Stimulated activated memory B cell treated with anti-CD40 and anti-IgM and Interleukin-4, amounts not matched to agents 10 μg/mL and 1 μg/mL and 100 μg/mL, for 72 hours (primary cell): ENCODE measurements around the gene PLS3.
"Not testable (repeated sequence)": the region's sequence is repeated elsewhere in the genome, so short reads cannot be mapped to it uniquely, and the experiment has no call there.

Experiments
- ATAC-seq: fragments of 150-1000 bp; cut with Tn5 transposase; 2 replicates; pipeline ENCODE4 v1.10.0; 2021
- H3K27ac Mint-ChIP-seq: one replicate; pipeline ENCODE4 v1.8.0; 2022; ENCODE audit warnings: mild to moderate bottlenecking, mixed read lengths
- H3K27me3 Mint-ChIP-seq: one replicate; pipeline ENCODE4 v1.8.0; 2022; ENCODE audit warnings: mixed read lengths
- H3K36me3 Mint-ChIP-seq: one replicate; pipeline ENCODE4 v1.8.0; 2022; ENCODE audit warnings: mixed read lengths
- H3K4me1 Mint-ChIP-seq: one replicate; pipeline ENCODE4 v1.8.0; 2022; ENCODE audit warnings: mixed read lengths
- H3K4me3 Mint-ChIP-seq: one replicate; pipeline ENCODE4 v1.8.0; 2022; ENCODE audit warnings: mild to moderate bottlenecking, moderate library complexity, mixed read lengths
- H3K9me3 Mint-ChIP-seq: one replicate; pipeline ENCODE4 v1.8.0; 2022; ENCODE audit warnings: mixed read lengths

PLS3 gene

DNA sequence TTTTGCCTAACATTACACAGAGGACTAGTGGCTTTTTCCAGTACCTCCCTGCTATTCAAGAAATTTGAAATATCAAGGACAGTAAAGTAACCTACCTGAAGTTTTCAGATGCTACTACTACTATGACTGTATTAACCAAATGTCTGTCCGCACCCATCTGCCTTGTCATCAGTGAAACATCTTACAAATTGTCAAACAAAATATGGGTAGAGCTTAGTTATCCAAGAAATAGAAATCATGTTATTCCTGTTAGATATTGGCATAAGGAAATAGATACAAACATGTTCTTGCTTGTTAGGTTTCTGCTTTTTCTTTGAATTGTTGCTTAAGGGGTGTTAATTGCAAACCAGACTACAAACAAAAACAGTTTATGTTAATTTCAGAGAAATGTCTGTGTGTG lies 63.9 kb downstream of the PLS3 start:
- Mint-ChIP-seq H3K4me3 (no peak overlapping the region), H3K36me3 (no peaks in the 10 kb centered on the region), H3K4me1 (no peaks in the 10 kb centered on the region), H3K27ac (no peak overlapping the region), H3K9me3 (no peaks in the 10 kb centered on the region), H3K27me3 (no peaks in the 10 kb centered on the region)
- ATAC-seq = no peak

DNA sequence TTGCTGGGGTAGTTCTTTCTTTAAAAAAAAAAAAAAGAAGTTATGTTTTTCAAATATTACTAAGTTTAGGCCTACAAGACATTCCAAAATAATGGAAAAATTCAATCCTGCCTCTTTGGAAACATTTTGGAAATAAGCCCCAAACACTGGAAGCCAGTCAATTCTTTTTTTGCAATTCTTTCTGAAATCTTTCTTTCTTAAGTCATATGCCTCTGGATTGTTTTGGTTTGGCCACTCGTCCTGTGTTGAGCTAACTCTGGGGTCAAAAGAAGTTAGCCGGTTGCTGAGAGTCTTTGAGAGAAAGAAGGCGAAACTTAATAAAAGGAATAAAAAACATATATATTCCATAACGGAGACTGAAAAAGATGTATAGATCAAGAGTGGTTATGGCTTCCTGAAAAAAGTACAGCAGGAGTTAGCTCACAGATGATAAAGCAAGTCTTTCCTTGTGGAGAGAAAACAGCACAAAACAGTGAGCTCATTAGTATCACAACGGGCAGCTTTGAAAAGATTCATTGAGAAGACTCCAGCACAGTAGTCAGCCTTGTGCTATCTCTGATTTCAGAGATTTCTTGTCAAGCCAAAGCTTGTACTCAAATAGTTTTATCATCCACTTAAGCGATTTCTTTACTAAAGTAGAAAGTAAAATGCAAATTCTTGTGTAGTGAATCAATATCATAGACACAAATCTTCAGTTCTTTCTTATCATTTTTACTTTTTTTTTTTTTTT lies 64.8 kb downstream of the PLS3 start:
- Mint-ChIP-seq H3K4me3 (no peak overlapping the region), H3K9me3 (no peaks in the 10 kb centered on the region), H3K27ac (no peak overlapping the region), H3K4me1 (no peaks in the 10 kb centered on the region), H3K36me3 (no peaks in the 10 kb centered on the region), H3K27me3 (no peaks in the 10 kb centered on the region)
- no peak for ATAC-seq

DNA sequence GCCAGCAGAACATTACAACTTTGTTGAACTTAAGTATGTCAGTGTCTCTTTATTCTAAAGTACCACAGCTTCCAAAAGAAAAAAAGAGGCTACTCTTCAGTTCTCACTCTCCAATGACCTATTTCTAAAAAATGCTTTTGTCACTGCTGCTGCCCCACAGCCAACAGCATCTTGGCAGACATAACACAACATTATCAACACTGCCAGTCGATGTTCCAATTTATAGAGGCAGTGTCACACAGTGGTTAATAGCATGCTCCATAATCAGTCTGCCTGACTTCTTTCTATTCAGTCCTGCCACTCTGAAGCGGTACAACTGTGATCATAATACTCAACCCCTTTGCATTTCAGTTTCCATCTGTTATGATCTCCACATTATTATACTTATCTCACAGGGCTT lies 69.2 kb downstream of the PLS3 start:
- no peaks in the 10 kb centered on the region for H3K27me3 Mint-ChIP-seq
- H3K36me3 Mint-ChIP-seq = no peaks in the 10 kb centered on the region
- no peak for ATAC-seq
- H3K9me3 Mint-ChIP-seq = no peaks in the 10 kb centered on the region
- no peak overlapping the region for H3K27ac Mint-ChIP-seq
- H3K4me1 Mint-ChIP-seq = no peaks in the 10 kb centered on the region
- H3K4me3 Mint-ChIP-seq = no peak overlapping the region

DNA sequence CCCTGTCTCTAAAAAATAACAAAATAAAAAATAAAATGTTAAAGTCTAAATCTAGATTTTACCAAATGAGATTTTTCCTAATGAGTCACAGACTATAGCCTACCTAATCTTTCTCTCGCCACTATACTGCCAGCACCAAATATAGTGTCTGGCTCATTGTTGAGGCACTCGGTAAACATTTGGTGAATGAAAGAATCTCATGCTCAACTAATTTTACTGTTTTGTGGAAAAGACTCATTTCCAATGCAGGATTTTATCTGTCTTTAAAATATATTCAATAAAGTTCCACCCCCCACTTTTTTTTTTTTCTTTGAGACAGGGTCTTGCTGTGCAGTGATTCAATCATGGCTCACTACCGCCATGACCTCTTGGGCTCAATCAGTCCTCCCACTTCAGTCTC lies 71.5 kb downstream of the PLS3 start:
- H3K9me3 Mint-ChIP-seq = no peaks in the 10 kb centered on the region
- no peaks in the 10 kb centered on the region for H3K27me3 Mint-ChIP-seq
- H3K36me3 Mint-ChIP-seq = no peaks in the 10 kb centered on the region
- H3K27ac Mint-ChIP-seq = no peak overlapping the region
- no peak overlapping the region for H3K4me3 Mint-ChIP-seq
- H3K4me1 Mint-ChIP-seq = no peaks in the 10 kb centered on the region
- no peak for ATAC-seq

DNA sequence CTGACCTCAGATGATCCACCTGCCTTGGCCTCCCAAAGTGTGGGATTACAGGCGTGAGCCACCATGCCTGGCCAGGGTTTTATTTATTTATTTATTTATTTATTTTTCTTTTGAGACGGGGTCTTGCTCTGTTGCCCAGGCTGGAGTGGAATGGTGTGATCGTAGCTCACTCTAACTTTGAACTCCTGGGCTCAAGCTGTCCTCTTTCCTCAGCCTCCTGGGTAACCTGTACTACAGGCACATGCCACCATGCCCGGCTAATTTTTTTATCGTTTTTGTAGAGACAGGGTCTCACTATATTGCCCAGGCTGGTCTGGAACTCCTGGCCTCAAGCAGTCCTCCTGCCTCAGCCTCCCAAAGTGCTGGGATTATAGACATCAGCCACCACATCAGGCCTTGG lies 72.4 kb downstream of the PLS3 start:
- H3K4me1 Mint-ChIP-seq, H3K9me3 Mint-ChIP-seq, H3K36me3 Mint-ChIP-seq, H3K27ac Mint-ChIP-seq, H3K27me3 Mint-ChIP-seq, ATAC-seq, H3K4me3 Mint-ChIP-seq: not testable (repeated sequence)

DNA sequence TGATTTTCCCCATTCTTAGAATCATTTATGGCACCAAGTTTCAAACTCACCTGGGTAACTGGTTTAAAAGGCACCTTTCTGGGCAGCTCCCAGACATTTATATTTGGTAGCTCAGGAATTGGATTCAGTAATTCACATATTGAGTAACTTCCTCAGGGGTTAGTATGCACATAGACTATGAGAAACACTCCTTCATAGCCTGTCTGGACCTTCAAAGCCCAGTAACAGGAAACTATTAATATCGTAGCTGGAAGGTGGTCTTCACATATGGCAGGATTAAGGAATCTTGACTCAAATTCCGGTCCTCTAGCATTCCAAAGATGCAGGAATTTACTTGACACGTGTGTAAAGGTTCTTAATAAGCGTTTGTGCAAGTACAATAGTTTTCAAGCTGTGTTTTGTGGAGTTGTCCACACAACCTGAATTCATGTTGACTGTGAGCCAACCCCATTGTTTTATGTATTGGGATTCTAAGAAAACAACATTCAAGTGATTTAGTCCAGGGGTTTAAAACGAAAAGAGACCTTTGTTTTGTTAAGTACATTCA lies 78.4 kb downstream of the PLS3 start:
- no peaks in the 10 kb centered on the region for H3K4me1 Mint-ChIP-seq
- no peak overlapping the region for H3K4me3 Mint-ChIP-seq
- H3K36me3 Mint-ChIP-seq = no peaks in the 10 kb centered on the region
- H3K27ac Mint-ChIP-seq = no peak overlapping the region
- H3K9me3 Mint-ChIP-seq = no peaks in the 10 kb centered on the region
- no peaks in the 10 kb centered on the region for H3K27me3 Mint-ChIP-seq
- ATAC-seq = no peak

DNA sequence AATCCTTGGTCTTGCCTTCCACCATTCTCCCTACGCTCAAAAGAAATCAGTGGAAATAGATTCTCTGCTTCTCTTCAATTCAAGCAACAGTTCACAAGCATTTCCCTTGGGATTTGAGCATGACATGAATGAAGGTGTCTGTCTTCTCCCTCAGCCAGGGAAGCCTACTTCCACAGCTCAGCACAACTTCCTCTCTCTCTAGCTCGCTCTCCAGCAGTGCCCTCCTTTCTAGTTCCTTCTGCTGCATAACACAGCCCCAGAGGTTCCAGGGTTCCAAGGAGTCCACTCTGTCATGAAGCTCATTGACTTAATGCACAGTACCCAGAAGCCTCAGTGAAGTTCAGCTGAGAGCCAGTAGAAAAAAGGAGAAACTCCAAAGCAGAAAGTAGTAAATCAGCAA lies 81.3 kb downstream of the PLS3 start:
- no peak for ATAC-seq
- no peak overlapping the region for H3K27ac Mint-ChIP-seq
- no peaks in the 10 kb centered on the region for H3K36me3 Mint-ChIP-seq
- H3K27me3 Mint-ChIP-seq = no peaks in the 10 kb centered on the region
- H3K4me1 Mint-ChIP-seq = no peaks in the 10 kb centered on the region
- no peaks in the 10 kb centered on the region for H3K9me3 Mint-ChIP-seq
- H3K4me3 Mint-ChIP-seq = no peak overlapping the region

DNA sequence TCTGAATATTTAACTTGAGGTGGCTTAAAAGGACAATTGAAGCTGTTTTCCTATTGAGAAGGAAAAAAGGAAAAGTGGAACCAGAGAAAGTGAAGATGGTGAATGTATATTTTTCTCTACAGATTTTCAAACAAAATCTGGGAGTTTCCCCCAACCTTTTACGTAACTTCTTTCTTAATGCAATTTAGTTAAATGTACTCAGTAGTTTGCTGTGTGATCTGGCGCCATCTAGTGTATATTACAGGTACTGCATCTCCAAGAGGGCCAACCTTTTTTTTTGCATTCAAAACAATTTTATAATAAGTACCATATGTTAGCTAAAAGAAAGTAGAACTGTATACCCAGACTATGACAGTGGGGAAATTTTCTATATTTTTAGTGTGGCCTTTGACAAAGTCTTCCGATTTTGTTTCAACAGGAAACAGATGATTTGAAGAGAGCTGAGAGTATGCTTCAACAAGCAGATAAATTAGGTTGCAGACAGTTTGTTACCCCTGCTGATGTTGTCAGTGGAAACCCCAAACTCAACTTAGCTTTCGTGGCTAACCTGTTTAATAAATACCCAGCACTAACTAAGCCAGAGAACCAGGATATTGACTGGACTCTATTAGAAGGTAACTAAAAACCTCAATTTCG lies 82.0 kb downstream of the PLS3 start:
- no peak overlapping the region for H3K27ac Mint-ChIP-seq
- H3K4me1 Mint-ChIP-seq = no peaks in the 10 kb centered on the region
- H3K4me3 Mint-ChIP-seq = no peak overlapping the region
- no peak for ATAC-seq
- H3K27me3 Mint-ChIP-seq = no peaks in the 10 kb centered on the region
- H3K9me3 Mint-ChIP-seq = no peaks in the 10 kb centered on the region
- H3K36me3 Mint-ChIP-seq = no peaks in the 10 kb centered on the region

DNA sequence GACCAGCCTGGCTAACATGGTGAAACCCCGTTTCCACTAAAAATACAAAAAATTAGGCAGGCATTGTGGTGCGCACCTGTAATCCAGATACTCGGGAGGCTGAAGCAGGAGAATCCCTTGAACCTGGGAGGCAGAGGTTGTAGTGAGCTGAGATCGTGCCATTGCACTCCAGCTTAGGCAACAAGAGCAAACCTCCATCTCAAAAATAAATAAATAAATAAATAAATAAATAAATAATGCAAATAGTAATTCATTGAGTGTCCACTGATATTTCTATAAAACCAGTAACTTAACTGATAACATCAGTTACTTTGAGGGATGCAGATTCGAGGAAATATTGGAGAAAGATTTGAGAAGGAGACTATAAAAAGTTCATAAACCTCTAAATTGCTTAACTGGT lies 83.4 kb downstream of the PLS3 start:
- H3K36me3 Mint-ChIP-seq, H3K4me1 Mint-ChIP-seq, H3K27ac Mint-ChIP-seq, ATAC-seq, H3K9me3 Mint-ChIP-seq, H3K27me3 Mint-ChIP-seq, H3K4me3 Mint-ChIP-seq: not testable (repeated sequence)

DNA sequence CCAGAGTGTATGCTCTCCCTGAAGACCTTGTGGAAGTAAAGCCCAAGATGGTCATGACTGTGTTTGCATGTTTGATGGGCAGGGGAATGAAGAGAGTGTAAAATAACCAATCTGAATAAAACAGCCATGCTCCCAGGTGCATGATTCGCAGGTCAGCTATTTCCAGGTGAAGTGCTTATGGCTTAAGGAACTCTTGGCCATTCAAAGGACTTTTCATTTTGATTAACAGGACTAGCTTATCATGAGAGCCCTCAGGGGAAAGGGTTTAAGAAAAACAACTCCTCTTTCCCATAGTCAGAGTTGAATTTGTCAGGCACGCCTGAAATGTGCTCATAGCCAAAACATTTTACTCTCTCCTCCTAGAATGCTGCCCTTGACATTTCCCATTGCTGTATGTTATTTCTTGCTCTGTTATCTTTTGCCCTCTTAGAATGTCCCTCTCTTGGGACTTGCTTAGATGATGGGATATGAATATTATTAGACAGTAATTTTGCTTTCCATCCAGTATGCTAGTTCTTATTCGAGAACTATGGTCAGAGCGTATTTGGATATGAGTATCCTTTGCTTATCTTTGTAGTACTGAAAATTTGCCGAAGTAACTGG lies 88.6 kb downstream of the PLS3 start:
- Mint-ChIP-seq H3K9me3 (no peaks in the 10 kb centered on the region), H3K27me3 (no peaks in the 10 kb centered on the region), H3K4me1 (no peaks in the 10 kb centered on the region), H3K27ac (no peak overlapping the region), H3K36me3 (no peaks in the 10 kb centered on the region), H3K4me3 (no peak overlapping the region)
- no peak for ATAC-seq

DNA sequence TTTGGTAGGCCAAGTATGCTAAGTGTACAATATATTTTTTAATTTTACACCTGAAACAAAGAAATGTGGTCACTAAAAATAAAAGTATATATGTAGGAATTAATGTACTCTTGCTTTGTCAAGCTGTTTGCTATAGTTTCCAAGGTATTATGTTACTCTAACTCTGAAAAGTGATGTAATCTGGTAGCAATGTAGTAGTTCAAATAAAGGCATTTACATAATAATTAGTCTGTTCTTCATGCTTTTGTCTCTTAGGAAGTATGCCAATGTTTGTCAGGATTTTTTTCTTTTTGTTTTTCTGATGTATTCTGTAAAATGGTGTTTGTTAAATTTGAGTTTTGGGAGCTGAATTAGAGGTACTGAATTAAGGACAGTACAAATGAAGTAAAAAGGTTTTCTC lies 89.5 kb downstream of the PLS3 start:
- Mint-ChIP-seq H3K4me1 (no peaks in the 10 kb centered on the region), H3K9me3 (no peaks in the 10 kb centered on the region), H3K27me3 (no peaks in the 10 kb centered on the region), H3K27ac (no peak overlapping the region), H3K36me3 (no peaks in the 10 kb centered on the region), H3K4me3 (no peak overlapping the region)
- ATAC-seq = no peak

DNA sequence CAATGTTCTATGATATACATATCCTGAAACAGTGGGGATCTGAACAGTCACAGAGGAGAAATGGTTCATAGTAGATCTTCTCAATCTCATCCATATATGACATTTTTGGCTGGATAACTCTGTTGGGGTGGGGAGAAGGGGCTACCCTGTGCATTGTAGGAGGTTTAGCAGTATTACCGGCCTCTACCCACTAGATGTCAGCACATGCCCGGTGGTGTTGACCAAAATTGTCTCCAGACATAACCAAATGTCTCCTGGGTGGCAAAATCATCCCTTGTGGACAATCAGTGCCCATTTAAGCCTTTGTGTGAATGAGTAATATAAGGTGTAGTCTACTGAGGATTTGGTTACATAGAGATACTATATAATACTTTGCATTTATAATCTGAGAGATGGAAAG lies 89.9 kb downstream of the PLS3 start:
- Mint-ChIP-seq H3K9me3 (no peaks in the 10 kb centered on the region), H3K4me3 (no peak overlapping the region), H3K4me1 (no peaks in the 10 kb centered on the region), H3K27me3 (no peaks in the 10 kb centered on the region), H3K36me3 (no peaks in the 10 kb centered on the region), H3K27ac (no peak overlapping the region)
- no peak for ATAC-seq

DNA sequence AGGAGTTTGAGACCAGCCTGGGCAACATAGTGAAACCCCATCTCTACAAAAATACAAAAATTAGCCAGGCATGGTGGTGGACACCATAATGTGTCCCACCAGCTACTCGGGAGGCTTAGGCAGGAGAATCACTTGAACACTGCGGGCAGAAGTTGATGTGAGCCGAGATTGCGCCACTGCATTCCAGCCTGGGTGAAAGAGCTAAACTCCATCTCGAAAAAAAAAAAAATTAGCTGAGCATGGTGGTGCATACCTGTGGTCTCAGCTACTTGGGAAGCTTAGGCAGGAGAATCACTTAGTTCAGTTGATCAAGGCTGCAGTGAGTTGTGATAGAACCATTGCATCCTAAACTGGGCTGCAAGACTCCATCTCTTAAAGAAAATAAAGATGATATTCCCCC lies 91.2 kb downstream of the PLS3 start:
- H3K4me3 Mint-ChIP-seq = no peak overlapping the region
- H3K27me3 Mint-ChIP-seq = no peaks in the 10 kb centered on the region
- no peak overlapping the region for H3K27ac Mint-ChIP-seq
- H3K36me3 Mint-ChIP-seq = no peaks in the 10 kb centered on the region
- no peaks in the 10 kb centered on the region for H3K4me1 Mint-ChIP-seq
- ATAC-seq = no peak
- H3K9me3 Mint-ChIP-seq = no peaks in the 10 kb centered on the region

DNA sequence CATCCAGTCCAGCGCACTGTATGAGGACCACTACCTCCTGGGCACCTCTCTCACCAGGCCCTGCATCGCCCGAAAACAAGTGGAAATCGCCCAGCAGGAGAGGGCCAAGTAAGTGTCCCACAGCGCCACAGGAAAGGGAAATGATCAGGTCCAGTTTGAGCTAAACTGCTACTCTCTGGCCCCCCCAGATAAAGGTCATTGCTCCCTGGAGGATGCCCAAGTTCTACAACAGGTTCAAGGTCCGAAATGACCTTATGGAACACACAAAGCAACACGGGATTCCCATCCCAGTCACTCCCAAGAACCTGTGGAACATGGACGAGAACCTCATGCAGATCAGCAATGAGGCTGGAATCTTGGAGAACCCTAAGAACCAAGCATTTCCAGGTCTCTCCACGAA lies 104.1 kb downstream of the PLS3 start:
- H3K27ac Mint-ChIP-seq = no peak overlapping the region
- no peaks in the 10 kb centered on the region for H3K9me3 Mint-ChIP-seq
- no peaks in the 10 kb centered on the region for H3K4me1 Mint-ChIP-seq
- ATAC-seq = no peak
- no peaks in the 10 kb centered on the region for H3K36me3 Mint-ChIP-seq
- H3K27me3 Mint-ChIP-seq = no peaks in the 10 kb centered on the region
- H3K4me3 Mint-ChIP-seq = no peak overlapping the region

DNA sequence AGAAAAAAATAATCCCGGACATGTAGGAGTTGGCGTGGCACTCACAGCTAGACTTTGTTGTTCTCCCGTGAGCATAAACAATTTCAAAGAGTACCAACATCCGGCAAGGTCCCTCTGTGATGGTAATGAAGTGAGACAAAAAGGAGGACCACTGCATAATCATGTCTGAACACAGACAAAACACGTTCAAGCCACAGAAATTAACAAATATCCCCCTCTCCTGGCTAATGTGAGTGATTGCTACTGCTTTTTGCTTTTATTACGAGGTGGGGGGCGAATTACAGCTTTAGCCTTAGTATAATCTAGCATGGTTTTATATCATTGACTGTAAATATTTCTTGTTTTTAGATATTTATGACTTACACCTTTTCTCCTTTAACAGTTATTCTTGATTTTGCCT lies 118.5 kb downstream of the PLS3 start:
- no peak overlapping the region for H3K4me3 Mint-ChIP-seq

DNA sequence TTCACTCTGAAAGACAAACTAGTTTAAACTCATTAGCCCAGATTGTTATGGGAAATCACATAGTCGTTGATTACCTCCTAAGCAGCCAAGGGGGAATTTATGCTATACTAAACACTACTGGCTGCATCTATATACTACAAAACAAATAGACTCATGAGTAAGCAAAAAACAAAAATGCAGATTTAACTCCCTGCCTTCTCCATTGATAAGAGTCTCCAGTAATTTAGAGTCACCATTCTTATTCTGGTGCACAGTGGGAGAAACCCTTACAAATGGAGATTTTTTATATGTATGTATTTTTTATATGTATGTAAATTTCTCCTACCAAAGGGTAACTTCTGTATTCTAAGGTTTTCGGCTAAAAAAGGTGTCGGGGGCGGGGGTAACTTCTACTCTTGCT lies 126.6 kb downstream of the PLS3 start:
- no peak for ATAC-seq
- H3K27ac Mint-ChIP-seq = no peak overlapping the region
- H3K36me3 Mint-ChIP-seq = no peaks in the 10 kb centered on the region
- H3K4me3 Mint-ChIP-seq = no peak overlapping the region
- H3K4me1 Mint-ChIP-seq = no peaks in the 10 kb centered on the region
- no peaks in the 10 kb centered on the region for H3K27me3 Mint-ChIP-seq
- no peaks in the 10 kb centered on the region for H3K9me3 Mint-ChIP-seq

More for the DNA sequence above, 118.5 kb downstream of the PLS3 start:
- Mint-ChIP-seq H3K9me3 (no peaks in the 10 kb centered on the region), H3K27me3 (no peaks in the 10 kb centered on the region), H3K36me3 (no peaks in the 10 kb centered on the region), H3K4me1 (no peaks in the 10 kb centered on the region), H3K27ac (no peak overlapping the region)
- no peak for ATAC-seq
